Measurements from ENCODE around the gene SPINT2. TPM values are rescaled to one million over a fixed set of nuclear protein-coding genes. Genes with fewer than 3 reads are reported as not detected.

The SPINT2 gene
- polyA plus RNA-seq, 2 of the 4 experiments (the other 2 are of a cell fraction), result 291 to 343 TPM

DNA sequence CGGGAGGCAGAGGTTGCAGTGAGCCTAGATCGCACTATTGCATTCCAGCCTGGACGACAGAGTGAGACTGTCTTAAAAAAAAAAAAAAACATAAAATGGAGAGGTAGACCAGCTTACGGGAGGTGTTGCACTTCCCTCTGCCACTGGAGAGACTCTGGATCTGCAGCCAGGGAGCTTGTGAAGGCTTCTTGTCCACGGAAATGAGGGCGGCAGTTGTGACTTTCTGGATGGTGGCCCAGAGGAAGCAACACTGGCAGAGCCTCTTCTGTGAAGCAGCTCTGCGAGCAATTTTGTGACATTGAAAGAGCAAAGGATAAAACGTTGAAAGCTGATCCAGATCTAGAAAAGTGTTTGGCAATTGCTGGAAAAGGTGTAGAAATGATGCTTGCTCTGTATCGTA lies 10.4 kb downstream of the SPINT2 start:
- ChIA-PET POLR2A (interaction anchor here (0.9 to 1.1 kb wide), 2 partner anchors 29 to 30 kb away, joined by 3 to 4 read pairs; partner anchors contain the start of gene C19orf33), CTCF (interaction anchor here (0.6 to 18.2 kb wide), 10 partner anchors 9 to 412 kb away, joined by 3 to 259 read pairs (median 8); partner anchors contain the start of genes CATSPERG and PPP1R14A)
- H3K4me2 ChIP-seq, result no peak overlapping the region
- DNase-seq (ENCODE audit: low read depth in 1 of 2, low spot score in 1 of 2) (no peak), ATAC-seq (no peak), FAIRE-seq (peak; percentile 28)
- peaks cover 68% of the 10 kb centered on the region for H3K4me1 ChIP-seq
- no peak overlapping the region for H3K4me3 ChIP-seq
- peak overlapping the region in 1 of 2 experiments; percentile 5; a peak in 1 of 6 replicates for H3K27ac ChIP-seq
- TF ChIP-seq TFCP2L1 (CRISPR knock-in tag; IDR thresholded peaks at IDR 0.05), result no peak
- TF ChIP-seq, protein P1, sequence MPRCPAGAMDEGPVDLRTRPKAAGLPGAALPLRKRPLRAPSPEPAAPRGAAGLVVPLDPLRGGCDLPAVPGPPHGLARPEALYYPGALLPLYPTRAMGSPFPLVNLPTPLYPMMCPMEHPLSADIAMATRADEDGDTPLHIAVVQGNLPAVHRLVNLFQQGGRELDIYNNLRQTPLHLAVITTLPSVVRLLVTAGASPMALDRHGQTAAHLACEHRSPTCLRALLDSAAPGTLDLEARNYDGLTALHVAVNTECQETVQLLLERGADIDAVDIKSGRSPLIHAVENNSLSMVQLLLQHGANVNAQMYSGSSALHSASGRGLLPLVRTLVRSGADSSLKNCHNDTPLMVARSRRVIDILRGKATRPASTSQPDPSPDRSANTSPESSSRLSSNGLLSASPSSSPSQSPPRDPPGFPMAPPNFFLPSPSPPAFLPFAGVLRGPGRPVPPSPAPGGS (IDR thresholded peaks at IDR 0.05), result no peak
- TF ChIP-seq CEBPB (IDR thresholded peaks at IDR 0.05), result no peak
- TF ChIP-seq, protein P2, sequence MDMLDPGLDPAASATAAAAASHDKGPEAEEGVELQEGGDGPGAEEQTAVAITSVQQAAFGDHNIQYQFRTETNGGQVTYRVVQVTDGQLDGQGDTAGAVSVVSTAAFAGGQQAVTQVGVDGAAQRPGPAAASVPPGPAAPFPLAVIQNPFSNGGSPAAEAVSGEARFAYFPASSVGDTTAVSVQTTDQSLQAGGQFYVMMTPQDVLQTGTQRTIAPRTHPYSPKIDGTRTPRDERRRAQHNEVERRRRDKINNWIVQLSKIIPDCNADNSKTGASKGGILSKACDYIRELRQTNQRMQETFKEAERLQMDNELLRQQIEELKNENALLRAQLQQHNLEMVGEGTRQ (IDR thresholded peaks at IDR 0.05), result no peak
- no peak for TF ChIP-seq ESRRA (IDR thresholded peaks at IDR 0.05; ENCODE audit: borderline replicate concordance, low read length)
- TF ChIP-seq JUNB (IDR thresholded peaks at IDR 0.05), result no peak
- no peak for TF ChIP-seq SREBF2 (IDR thresholded peaks at IDR 0.05)
- TF ChIP-seq HDAC2 (IDR thresholded peaks at IDR 0.05), result no peak
- TF ChIP-seq NFE2L2 (conservative IDR thresholded peaks at IDR 0.05; ENCODE audit: low read length), result no peak
- TF ChIP-seq, protein P3, sequence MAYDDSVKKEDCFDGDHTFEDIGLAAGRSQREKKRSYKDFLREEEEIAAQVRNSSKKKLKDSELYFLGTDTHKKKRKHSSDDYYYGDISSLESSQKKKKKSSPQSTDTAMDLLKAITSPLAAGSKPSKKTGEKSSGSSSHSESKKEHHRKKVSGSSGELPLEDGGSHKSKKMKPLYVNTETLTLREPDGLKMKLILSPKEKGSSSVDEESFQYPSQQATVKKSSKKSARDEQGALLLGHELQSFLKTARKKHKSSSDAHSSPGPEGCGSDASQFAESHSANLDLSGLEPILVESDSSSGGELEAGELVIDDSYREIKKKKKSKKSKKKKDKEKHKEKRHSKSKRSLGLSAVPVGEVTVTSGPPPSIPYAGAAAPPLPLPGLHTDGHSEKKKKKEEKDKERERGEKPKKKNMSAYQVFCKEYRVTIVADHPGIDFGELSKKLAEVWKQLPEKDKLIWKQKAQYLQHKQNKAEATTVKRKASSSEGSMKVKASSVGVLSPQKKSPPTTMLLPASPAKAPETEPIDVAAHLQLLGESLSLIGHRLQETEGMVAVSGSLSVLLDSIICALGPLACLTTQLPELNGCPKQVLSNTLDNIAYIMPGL (CRISPR knock-in tag; IDR thresholded peaks at IDR 0.05; ENCODE audit: borderline replicate concordance), result no peak
- TF ChIP-seq FOSB (CRISPR knock-in tag; IDR thresholded peaks at IDR 0.05), result no peak
- TF ChIP-seq, protein P4, sequence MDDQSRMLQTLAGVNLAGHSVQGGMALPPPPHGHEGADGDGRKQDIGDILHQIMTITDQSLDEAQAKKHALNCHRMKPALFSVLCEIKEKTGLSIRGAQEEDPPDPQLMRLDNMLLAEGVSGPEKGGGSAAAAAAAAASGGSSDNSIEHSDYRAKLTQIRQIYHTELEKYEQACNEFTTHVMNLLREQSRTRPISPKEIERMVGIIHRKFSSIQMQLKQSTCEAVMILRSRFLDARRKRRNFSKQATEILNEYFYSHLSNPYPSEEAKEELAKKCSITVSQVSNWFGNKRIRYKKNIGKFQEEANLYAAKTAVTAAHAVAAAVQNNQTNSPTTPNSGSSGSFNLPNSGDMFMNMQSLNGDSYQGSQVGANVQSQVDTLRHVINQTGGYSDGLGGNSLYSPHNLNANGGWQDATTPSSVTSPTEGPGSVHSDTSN (IDR thresholded peaks at IDR 0.05), result no peak
- 82% methylated on average over 9 of the region's 9 CpGs for WGBS (ENCODE audit: missing lambda C conversion rate)
- H3K9me3 ChIP-seq, result no peaks in the 10 kb centered on the region

DNA sequence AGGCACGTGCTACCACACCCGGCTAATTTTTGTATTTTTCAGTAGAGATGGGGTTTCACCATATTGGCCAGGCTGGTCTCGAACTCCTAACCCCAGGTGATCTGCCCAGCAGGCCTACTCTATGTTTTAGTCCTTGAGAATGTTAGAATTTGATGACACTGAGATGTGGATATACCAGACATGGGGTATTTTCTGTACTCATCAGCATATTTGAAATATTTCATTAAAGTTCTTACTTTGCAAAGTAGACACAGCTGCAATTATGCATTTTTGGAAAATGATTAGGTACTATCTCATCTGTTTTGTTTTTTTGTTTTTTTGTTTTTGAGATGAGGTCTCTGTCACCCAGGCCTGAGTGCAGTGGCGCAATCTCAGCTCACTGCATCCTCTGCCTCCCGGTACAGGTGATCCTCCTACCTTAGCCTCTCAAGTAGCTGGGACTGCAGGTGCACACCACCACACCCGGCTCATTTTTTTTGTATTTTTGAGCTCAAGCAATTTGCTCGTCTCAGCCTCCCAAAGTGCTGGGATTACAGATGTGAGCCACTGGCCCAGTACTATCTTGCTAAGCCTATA lies 12.7 kb downstream of the SPINT2 start:
- peaks cover 45% of the 10 kb centered on the region for H3K4me1 ChIP-seq
- 96% methylated on average over 7 of the region's 7 CpGs for WGBS (ENCODE audit: missing lambda C conversion rate)
- POLR2A ChIA-PET, result interaction anchor here (0.9 to 1.1 kb wide), 2 partner anchors 13 to 33 kb away, joined by 3 to 4 read pairs; partner anchors contain the start of gene SPINT2
- DNase-seq (ENCODE audit: low read depth in 1 of 2, low spot score in 1 of 2), result no peak
- TF ChIP-seq CEBPB (IDR thresholded peaks at IDR 0.05) (peak in 1 of 2 experiments; percentile 23; a peak in 2 of 4 replicates), POLR2AphosphoS2 (conservative IDR thresholded peaks at IDR 0.05; ENCODE audit: low read length) (no peak), MAFK (IDR thresholded peaks at IDR 0.05; ENCODE audit: partially characterized antibody) (peak; percentile 93)
- H3K4me3 ChIP-seq, result no peak overlapping the region
- H3K4me2 ChIP-seq, result no peak overlapping the region
- 0 out of 6 replicates have a peak overlapping the region, but pooled peaks of 1 of the 2 experiments have one; percentile 0 for H3K27ac ChIP-seq
- no peak for FAIRE-seq
- ATAC-seq, result no peak
- CTCF ChIA-PET, result interaction anchor here (0.7 to 18.2 kb wide), 10 partner anchors 6 to 59 kb away, joined by 3 to 259 read pairs (median 4); partner anchors contain the start of genes CATSPERG, PPP1R14A and SPINT2
- H3K9me3 ChIP-seq, result no peaks in the 10 kb centered on the region

DNA sequence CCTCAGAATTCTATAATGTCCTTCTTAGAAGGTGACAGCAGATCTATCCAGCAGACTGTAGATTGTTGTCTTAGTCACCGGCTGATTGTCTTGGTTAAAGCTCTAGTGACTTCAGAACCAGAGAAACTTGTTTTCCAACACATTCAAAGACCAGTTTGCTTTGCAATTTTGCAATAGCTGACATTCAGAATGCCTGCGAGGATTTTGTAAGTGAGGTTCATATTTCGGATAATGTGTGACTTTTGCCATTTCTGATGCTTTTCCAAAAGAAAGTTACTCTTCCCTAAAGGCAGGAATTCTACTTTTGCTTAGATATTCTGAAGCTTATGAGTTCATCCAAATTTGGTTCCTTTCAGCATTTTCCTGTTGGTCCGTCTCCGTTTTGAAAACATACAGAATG lies 13.2 kb downstream of the SPINT2 start:
- ATAC-seq (no peak), FAIRE-seq (peak; percentile 70), DNase-seq (ENCODE audit: low read depth in 1 of 2, low spot score in 1 of 2) (no peak)
- Histone ChIP-seq H3K27ac (0 out of 6 replicates have a peak overlapping the region, but pooled peaks of 1 of the 2 experiments have one; percentile 0), H3K4me2 (no peak overlapping the region), H3K4me3 (no peak overlapping the region), H3K9me3 (no peaks in the 10 kb centered on the region), H3K4me1 (peaks cover 40% of the 10 kb centered on the region)
- ChIA-PET CTCF (interaction anchor here (0.7 to 18.2 kb wide), 8 partner anchors 6 to 58 kb away, joined by 3 to 259 read pairs (median 14); partner anchors contain the start of genes CATSPERG, PPP1R14A and SPINT2), POLR2A (interaction anchor here (0.9 to 1.1 kb wide), 2 partner anchors 13 to 32 kb away, joined by 3 to 4 read pairs; partner anchors contain the start of gene SPINT2)
- WGBS (ENCODE audit: missing lambda C conversion rate), result 73% methylated on average over 5 of the region's 5 CpGs
- TF ChIP-seq CHD4 (IDR thresholded peaks at IDR 0.05; ENCODE audit: borderline replicate concordance) (no peak), RNF2 (IDR thresholded peaks at IDR 0.05; ENCODE audit: borderline replicate concordance, low read depth) (no peak), RFX5 (IDR thresholded peaks at IDR 0.05) (no peak), HEYL (CRISPR knock-in tag; IDR thresholded peaks at IDR 0.05) (no peak), JUN (IDR thresholded peaks at IDR 0.05) (no peak), CBX2 (IDR thresholded peaks at IDR 0.05; ENCODE audit: borderline replicate concordance, low read depth) (no peak), ZC3H11A (IDR thresholded peaks at IDR 0.05) (no peak), NR3C1 (IDR thresholded peaks at IDR 0.05) (no peak)
- TF ChIP-seq, protein P5, sequence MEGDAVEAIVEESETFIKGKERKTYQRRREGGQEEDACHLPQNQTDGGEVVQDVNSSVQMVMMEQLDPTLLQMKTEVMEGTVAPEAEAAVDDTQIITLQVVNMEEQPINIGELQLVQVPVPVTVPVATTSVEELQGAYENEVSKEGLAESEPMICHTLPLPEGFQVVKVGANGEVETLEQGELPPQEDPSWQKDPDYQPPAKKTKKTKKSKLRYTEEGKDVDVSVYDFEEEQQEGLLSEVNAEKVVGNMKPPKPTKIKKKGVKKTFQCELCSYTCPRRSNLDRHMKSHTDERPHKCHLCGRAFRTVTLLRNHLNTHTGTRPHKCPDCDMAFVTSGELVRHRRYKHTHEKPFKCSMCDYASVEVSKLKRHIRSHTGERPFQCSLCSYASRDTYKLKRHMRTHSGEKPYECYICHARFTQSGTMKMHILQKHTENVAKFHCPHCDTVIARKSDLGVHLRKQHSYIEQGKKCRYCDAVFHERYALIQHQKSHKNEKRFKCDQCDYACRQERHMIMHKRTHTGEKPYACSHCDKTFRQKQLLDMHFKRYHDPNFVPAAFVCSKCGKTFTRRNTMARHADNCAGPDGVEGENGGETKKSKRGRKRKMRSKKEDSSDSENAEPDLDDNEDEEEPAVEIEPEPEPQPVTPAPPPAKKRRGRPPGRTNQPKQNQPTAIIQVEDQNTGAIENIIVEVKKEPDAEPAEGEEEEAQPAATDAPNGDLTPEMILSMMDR (IDR thresholded peaks at IDR 0.05), result no peak
- TF ChIP-seq, protein P6, sequence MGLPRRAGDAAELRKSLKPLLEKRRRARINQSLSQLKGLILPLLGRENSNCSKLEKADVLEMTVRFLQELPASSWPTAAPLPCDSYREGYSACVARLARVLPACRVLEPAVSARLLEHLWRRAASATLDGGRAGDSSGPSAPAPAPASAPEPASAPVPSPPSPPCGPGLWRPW (IDR thresholded peaks at IDR 0.05), result no peak
- TF ChIP-seq, protein P7, sequence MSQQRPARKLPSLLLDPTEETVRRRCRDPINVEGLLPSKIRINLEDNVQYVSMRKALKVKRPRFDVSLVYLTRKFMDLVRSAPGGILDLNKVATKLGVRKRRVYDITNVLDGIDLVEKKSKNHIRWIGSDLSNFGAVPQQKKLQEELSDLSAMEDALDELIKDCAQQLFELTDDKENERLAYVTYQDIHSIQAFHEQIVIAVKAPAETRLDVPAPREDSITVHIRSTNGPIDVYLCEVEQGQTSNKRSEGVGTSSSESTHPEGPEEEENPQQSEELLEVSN (IDR thresholded peaks at IDR 0.05; ENCODE audit: borderline replicate concordance, low read depth), result no peak
